ENCODE results near the gene PRB2.
"Not testable (repeated sequence)": the region's sequence is repeated elsewhere in the genome, so short reads cannot be mapped to it uniquely, and the experiment has no call there.

Gene PRB2

GRCh38 chr12:11395467-11395866, at the start of gene PRB2:
Gene PRB2 (minus strand): TSS chr12:11395567. CDS start chr12:11395529, 38 bp downstream.
- not testable (repeated sequence) for DNase-seq

- no peak for DNase-seq
Measured at GRCh38 chr12:11437966-11438365, 42.6 kb upstream of the PRB2 start.

GRCh38 chr12:11433664-11434063, 38.3 kb upstream of the PRB2 start:
- DNase-seq: no peak

GRCh38 chr12:11431486-11431885, 36.1 kb upstream of the PRB2 start:
- DNase-seq: no peak

- DNase-seq: no peak
Measured at GRCh38 chr12:11427341-11427740, 32.0 kb upstream of the PRB2 start.

GRCh38 chr12:11412731-11413130, 17.4 kb upstream of the PRB2 start:
- DNase-seq: no peak

- no peak for DNase-seq
Measured at GRCh38 chr12:11408096-11408495, 12.7 kb upstream of the PRB2 start.

- DNase-seq: no peak
Measured at GRCh38 chr12:11397366-11397765, 2.0 kb upstream of the PRB2 start.

GRCh38 chr12:11391456-11391855, 3.9 kb downstream of the PRB2 start:
- DNase-seq: not testable (repeated sequence)

GRCh38 chr12:11377420-11377819, 17.9 kb downstream of the PRB2 start:
- not testable (repeated sequence) for DNase-seq

GRCh38 chr12:11361151-11361550, 34.2 kb downstream of the PRB2 start:
- DNase-seq: no peak

GRCh38 chr12:11360205-11360883, 35.0 kb downstream of the PRB2 start:
- DNase-seq: not testable (repeated sequence)

GRCh38 chr12:11351736-11352135, 43.6 kb downstream of the PRB2 start:
- DNase-seq: not testable (repeated sequence)

GRCh38 chr12:11348439-11348838, 46.9 kb downstream of the PRB2 start:
- no peak for DNase-seq

- DNase-seq: no peak
Measured at GRCh38 chr12:11347810-11348209, 47.6 kb downstream of the PRB2 start.

- DNase-seq: no peak
Measured at GRCh38 chr12:11344500-11344899, 50.9 kb downstream of the PRB2 start.

All from NCI-H1930 (cell line).